Measurements from ENCODE around the gene KLHL30.

KLHL30 gene

GRCh38 chr2:238141541-238142318 is 3.3 kb downstream of the KLHL30 start:
- Histone ChIP-seq H3K27me3 (no peaks in the 10 kb centered on the region), H3K36me3 (0 out of 22 replicates have a peak, but pooled peaks cover 0 to 10% (median 0%) of the 10 kb centered on the region in 11 experiments), H3K9ac (peak overlapping the region in 4 of 11 experiments; percentile 9 to 41 (median 14); a peak in 2 of 22 replicates), H4K20me1 (peaks cover 0 to 57% (median 0%) of the 10 kb centered on the region in 11 experiments; a peak in 4 of 22 replicates), H3K27ac (peak overlapping the region in 4 of 11 experiments; percentile 5 to 15 (median 8); a peak in 4 of 22 replicates), H3K4me1 (peaks cover 73 to 100% (median 99%) of the 10 kb centered on the region in 10 experiments), H3K4me2 (peak overlapping the region; percentile 30 to 97 (median 86); a peak in 21 of 22 replicates), H3K9me3 (replicated peaks in 1 of 11) (no peaks in the 10 kb centered on the region), H3K4me3 (no peak overlapping the region)
- no peak for TF ChIP-seq Cebpa-rat (IDR thresholded peaks at IDR 0.05)

GRCh38 chr2:238142382-238143205 is 4.1 kb downstream of the KLHL30 start:
- H3K36me3 ChIP-seq, result 0 out of 22 replicates have a peak, but pooled peaks cover 0 to 10% (median 0%) of the 10 kb centered on the region in 11 experiments
- H3K27ac ChIP-seq, result peak overlapping the region in 2 of 11 experiments; percentile 5 to 31; a peak in 2 of 22 replicates
- peaks cover 0 to 57% (median 0%) of the 10 kb centered on the region in 11 experiments; a peak in 4 of 22 replicates for H4K20me1 ChIP-seq
- H3K4me2 ChIP-seq, result peak overlapping the region; percentile 68 to 97 (median 86); a peak in 20 of 22 replicates
- TF ChIP-seq Cebpa-rat (IDR thresholded peaks at IDR 0.05), result no peak
- H3K27me3 ChIP-seq, result no peaks in the 10 kb centered on the region
- peaks cover 65 to 100% (median 98%) of the 10 kb centered on the region in 10 experiments for H3K4me1 ChIP-seq
- no peaks in the 10 kb centered on the region for H3K9me3 ChIP-seq (replicated peaks in 1 of 11)
- 0 out of 22 replicates have a peak overlapping the region, but pooled peaks of 1 of the 11 experiments have one; percentile 9 for H3K9ac ChIP-seq
- H3K4me3 ChIP-seq, result no peak overlapping the region

GRCh38 chr2:238143239-238143951 is 4.9 kb downstream of the KLHL30 start:
- Histone ChIP-seq H3K9ac (peak overlapping the region in 5 of 11 experiments; percentile 17 to 24 (median 23); a peak in 4 of 22 replicates), H3K4me2 (peak overlapping the region; percentile 61 to 97 (median 77))

DNA sequence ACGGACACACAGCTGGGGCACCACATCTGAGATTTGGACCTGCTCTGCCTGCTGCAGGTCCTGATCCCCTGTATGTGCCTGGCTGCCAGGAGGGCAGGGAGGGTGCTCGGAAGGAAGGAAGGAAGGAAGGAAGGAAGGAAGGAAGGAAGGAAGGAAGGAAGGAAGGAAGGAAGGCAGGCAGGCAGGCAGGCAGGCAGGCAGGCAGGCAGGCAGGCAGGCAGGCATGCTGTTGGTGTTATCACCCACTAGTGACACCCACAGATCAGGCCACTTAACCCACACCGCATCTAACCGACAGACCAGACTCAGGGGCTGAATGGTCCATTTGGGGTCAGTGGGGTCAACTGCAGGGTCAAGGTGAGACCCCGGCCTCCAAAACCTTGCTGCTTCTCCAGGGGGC is 5.8 kb downstream of the KLHL30 start:
- no peak for TF ChIP-seq Cebpa-rat (IDR thresholded peaks at IDR 0.05)
- Histone ChIP-seq H4K20me1 (peaks cover 0 to 61% (median 0%) of the 10 kb centered on the region in 11 experiments; a peak in 4 of 22 replicates), H3K27me3 (no peaks in the 10 kb centered on the region), H3K4me2 (peak overlapping the region in 10 of 11 experiments; percentile 61 to 97 (median 82); a peak in 18 of 22 replicates), H3K36me3 (0 out of 22 replicates have a peak, but pooled peaks cover 0 to 10% (median 0%) of the 10 kb centered on the region in 11 experiments), H3K27ac (no peak overlapping the region), H3K4me1 (peaks cover 48 to 83% (median 81%) of the 10 kb centered on the region in 10 experiments), H3K4me3 (no peak overlapping the region), H3K9ac (no peak overlapping the region), H3K9me3 (replicated peaks in 1 of 11) (no peaks in the 10 kb centered on the region)

More at GRCh38 chr2:238143239-238143951, 4.9 kb downstream of the KLHL30 start:
- Histone ChIP-seq H3K4me3 (0 out of 20 replicates have a peak overlapping the region, but pooled peaks of 1 of the 10 experiments have one; percentile 11), H3K27ac (peak overlapping the region in 5 of 11 experiments; percentile 5 to 43 (median 31); a peak in 5 of 22 replicates), H3K36me3 (0 out of 22 replicates have a peak, but pooled peaks cover 0 to 10% (median 0%) of the 10 kb centered on the region in 11 experiments), H3K4me1 (peaks cover 57 to 92% (median 90%) of the 10 kb centered on the region in 10 experiments), H4K20me1 (peaks cover 0 to 57% (median 0%) of the 10 kb centered on the region in 11 experiments; a peak in 4 of 22 replicates), H3K9me3 (replicated peaks in 1 of 11) (no peaks in the 10 kb centered on the region), H3K27me3 (no peaks in the 10 kb centered on the region)
- no peak for TF ChIP-seq Cebpa-rat (IDR thresholded peaks at IDR 0.05)

DNA sequence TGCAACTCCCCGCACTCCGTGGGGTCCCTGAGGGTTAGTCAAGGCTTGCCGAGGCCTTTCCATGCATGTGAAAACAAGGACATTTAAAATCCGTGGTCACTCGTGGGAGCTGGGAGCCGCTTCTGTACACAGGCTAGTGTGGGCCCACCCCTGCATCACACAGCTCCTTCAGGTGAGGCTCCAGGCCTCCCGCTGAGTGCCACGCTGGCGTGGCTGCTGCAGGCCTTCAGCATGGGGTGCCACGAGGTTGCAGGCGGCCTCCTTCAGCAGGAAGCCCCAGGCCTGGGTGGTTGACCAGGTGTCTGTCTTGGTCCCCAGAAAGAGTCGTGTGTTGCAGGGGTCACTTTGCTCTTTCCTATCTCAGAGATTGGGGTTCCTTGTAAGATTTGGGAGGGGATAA is 6.6 kb downstream of the KLHL30 start:
- no peak for TF ChIP-seq Cebpa-rat (IDR thresholded peaks at IDR 0.05)
- no peaks in the 10 kb centered on the region for H3K9me3 ChIP-seq (replicated peaks in 1 of 11)
- H3K4me3 ChIP-seq, result no peak overlapping the region
- H4K20me1 ChIP-seq, result peaks cover 0 to 65% (median 0%) of the 10 kb centered on the region in 11 experiments; a peak in 4 of 22 replicates
- peak overlapping the region in 8 of 11 experiments; percentile 47 to 97 (median 66); a peak in 13 of 22 replicates for H3K4me2 ChIP-seq
- no peaks in the 10 kb centered on the region for H3K27me3 ChIP-seq
- H3K9ac ChIP-seq, result no peak overlapping the region
- H3K36me3 ChIP-seq, result 0 out of 22 replicates have a peak, but pooled peaks cover 0 to 10% (median 0%) of the 10 kb centered on the region in 11 experiments
- H3K27ac ChIP-seq, result no peak overlapping the region
- H3K4me1 ChIP-seq, result peaks cover 40 to 80% (median 74%) of the 10 kb centered on the region in 10 experiments

GRCh38 chr2:238145851-238146250 is 7.4 kb downstream of the KLHL30 start:
- Histone ChIP-seq H3K27ac (no peak overlapping the region; a peak in 1 of 22 replicates), H3K27me3 (no peaks in the 10 kb centered on the region), H3K4me2 (peak overlapping the region in 10 of 11 experiments; percentile 1 to 97 (median 55); a peak in 18 of 22 replicates), H3K9ac (0 out of 22 replicates have a peak overlapping the region, but pooled peaks of 1 of the 11 experiments have one; percentile 9), H3K9me3 (replicated peaks in 1 of 11) (no peaks in the 10 kb centered on the region), H3K4me3 (no peak overlapping the region), H3K4me1 (peaks cover 33 to 80% (median 71%) of the 10 kb centered on the region in 10 experiments), H4K20me1 (peaks cover 0 to 59% (median 0%) of the 10 kb centered on the region in 11 experiments; a peak in 4 of 22 replicates), H3K36me3 (0 out of 22 replicates have a peak, but pooled peaks cover 0 to 5% (median 0%) of the 10 kb centered on the region in 11 experiments)
- TF ChIP-seq Cebpa-rat (IDR thresholded peaks at IDR 0.05), result no peak

- H3K4me1 ChIP-seq, result peaks cover 21 to 80% (median 71%) of the 10 kb centered on the region in 10 experiments
- H3K27me3 ChIP-seq, result no peaks in the 10 kb centered on the region
- TF ChIP-seq Cebpa-rat (IDR thresholded peaks at IDR 0.05), result no peak
- H3K9me3 ChIP-seq (replicated peaks in 1 of 11), result no peaks in the 10 kb centered on the region
- no peak overlapping the region for H3K9ac ChIP-seq
- peaks cover 0 to 50% (median 0%) of the 10 kb centered on the region in 11 experiments; a peak in 4 of 22 replicates for H4K20me1 ChIP-seq
- peak overlapping the region in 2 of 11 experiments; percentile 6 to 29; a peak in 1 of 22 replicates for H3K27ac ChIP-seq
- no peak overlapping the region for H3K4me3 ChIP-seq
- H3K4me2 ChIP-seq, result peak overlapping the region in 8 of 11 experiments; percentile 14 to 35 (median 28); a peak in 7 of 22 replicates
- no peaks in the 10 kb centered on the region for H3K36me3 ChIP-seq
These were observed 8.5 kb downstream of the KLHL30 start for GRCh38 chr2:238146884-238147544.
